ENCODE results near the gene AQP1. TPM values are rescaled to one million over a fixed set of nuclear protein-coding genes. Genes with fewer than 3 reads are reported as not detected.

Gene AQP1
- 121 TPM for total RNA-seq (ENCODE audit: insufficient read depth, low replicate concordance)

DNA sequence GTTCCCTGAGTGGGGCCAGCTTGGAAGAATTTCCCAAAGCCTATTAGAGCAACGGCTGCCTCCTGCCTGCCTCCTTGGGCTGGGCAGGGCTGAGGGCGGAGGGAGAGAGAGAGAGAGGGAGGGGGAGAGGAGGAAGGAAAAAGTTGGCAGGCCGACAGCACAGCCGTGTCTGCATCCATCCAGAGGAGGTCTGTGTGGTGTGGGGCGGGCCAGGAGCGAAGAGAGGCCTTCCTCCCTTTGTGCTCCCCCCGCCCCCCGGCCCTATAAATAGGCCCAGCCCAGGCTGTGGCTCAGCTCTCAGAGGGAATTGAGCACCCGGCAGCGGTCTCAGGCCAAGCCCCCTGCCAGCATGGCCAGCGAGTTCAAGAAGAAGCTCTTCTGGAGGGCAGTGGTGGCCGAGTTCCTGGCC is at the start of gene AQP1:
Gene AQP1, plus strand, starts transcription at position 293 of the 409 bp plus-strand sequence. Its CDS starts 57 bp downstream, at position 350.
- DNase-seq (ENCODE audit: low spot score), result peak; percentile 99

DNA sequence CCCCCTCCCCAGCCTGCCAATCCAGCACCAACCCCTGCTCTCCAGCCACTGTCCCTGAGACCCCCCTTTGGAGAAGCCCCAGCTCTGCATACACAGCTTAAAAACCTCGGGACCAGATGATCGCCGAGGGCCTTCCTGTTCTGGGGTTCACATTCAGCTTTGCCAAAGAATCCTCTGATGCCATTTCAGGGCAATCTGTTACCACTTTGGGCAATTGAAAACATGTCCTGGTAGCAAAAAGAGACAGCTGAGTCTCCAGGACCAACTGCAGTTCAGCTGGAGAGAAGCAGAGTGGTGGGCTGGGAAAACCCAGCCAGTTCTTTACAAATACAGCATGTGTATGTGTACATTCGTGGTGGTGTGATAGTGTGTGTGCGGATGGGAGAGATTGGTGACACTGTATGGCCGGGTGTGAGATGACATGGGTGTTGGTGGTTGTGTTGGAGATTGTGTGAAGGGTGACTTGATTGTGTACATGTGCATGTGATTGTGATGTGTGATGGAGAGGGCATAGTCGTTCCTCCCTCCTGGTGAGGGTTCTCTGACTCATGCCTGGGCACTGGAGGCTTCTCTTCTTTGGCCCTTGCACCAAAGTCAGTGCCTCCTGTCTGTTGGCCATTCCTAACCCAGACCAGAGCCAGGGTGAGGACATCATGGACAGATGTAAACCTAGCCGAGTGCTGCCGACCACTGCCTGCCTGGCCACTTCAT is 48.5 kb upstream of the AQP1 start:
- DNase-seq (ENCODE audit: low spot score), result no peak

DNA sequence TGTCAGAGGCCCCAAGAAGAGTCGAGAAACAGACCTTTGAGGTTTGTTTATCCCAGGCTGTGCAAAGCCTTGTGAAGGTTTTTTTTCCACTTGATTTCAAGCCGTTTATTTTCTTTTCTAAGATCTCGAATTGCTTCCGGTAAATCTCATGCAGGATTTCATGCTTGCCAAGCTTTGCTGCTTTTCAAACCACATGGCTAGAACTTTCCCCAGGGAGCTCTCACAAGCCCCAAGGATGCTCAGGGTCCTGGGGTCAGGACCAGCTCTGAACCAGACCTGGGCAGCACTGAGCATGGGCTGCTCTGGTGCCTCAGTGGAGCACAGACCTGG is 48.0 kb upstream of the AQP1 start:
- DNase-seq (ENCODE audit: low spot score), result peak; percentile 39

DNA sequence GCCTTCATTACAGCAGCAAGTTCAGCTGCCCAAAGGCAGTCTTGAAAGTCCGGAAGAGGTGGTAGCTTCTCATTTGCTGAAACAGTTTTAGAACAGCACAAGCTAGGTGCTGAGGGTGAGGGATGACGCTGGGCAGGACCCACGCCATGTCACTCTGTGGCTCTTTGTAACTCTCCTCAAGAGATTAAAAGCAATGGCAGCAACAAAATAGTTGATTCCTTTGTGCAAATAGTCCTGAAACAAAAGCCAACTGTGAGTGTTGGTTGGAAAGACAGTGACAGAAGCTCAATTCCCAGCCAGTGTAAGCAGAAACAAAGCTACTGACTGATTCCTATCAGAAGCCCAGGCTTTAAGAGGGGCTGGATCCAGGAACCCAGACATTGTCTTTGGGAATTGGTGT is 47.6 kb upstream of the AQP1 start:
- DNase-seq (ENCODE audit: low spot score), result no peak

DNA sequence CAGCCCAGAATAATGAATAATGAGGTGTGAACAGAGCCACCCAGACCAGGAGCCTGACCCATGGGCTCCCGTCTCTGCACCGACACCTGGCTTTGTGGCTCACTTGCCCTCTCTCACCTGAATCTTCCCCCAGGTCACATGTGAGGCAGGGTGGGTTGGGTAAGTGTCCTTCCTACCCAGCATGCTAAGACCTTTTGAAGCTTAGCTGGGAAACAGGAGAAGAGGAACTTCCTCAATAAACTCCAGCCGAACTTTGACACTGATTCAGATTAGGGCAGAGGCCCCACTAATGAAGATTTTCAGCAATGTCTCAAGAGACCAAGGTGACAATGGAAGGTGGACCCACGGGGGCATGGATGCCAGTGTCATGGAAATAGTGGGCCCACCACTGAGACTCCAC is 46.6 kb upstream of the AQP1 start:
- DNase-seq (ENCODE audit: low spot score), result no peak

DNA sequence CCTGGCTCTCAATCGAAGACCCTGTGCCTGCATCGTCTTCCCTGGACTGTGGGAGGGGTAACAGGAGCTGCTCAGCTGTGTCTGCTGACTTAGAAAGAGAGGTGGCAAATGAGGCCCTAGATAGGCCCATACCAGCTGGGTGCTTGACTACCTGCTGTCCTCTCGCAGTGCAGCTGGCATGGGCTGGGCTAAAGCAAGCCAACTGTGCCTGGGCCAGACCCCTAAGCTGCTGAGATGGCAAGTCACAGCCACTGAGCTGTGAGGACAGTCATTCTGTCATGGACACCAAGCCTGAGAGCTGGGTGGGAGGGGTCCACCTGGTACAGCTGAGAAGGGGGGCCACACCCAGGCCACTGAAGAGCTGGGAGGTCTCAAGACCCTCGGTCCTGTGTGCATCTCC is 45.8 kb upstream of the AQP1 start:
- no peak for DNase-seq (ENCODE audit: low spot score)

DNA sequence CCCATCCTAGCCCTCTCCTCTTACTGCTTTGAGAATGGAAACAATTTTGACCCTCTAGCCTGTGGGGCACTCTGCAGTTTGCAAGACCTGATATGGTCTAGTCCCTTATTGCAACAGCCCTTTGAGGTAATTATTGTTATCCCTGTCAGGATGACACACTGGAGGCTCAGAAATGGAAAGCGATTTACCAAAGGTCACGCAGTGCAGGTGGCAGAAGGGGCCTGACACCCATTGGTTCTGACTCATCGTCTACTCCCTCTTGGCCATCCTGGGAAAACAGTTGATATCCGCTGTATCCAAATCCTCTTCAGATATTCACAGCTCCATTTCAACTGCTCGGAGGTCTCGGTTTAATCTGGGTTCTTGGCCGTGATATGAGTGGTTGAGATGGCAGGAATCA is 44.7 kb upstream of the AQP1 start:
- no peak for DNase-seq (ENCODE audit: low spot score)

DNA sequence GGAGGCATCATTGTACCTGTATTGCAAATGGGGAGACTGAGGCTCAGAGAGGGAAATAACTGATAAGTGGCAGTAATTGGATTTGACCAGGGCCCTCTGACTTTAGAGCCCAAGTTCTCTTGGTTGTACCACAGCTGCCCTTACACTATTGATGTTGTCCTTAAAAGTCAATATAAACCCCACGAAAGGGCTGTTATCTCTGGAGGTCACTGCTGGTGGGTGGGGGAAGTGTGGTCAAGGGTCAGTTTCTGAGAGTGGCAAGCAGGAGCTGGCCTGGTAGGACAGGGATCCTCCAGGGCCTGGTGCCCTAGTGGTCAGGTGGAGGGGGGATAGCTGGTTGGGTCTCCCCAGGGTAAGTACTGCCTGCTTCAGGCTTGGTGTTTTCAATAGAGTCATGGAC is 44.2 kb upstream of the AQP1 start:
- no peak for DNase-seq (ENCODE audit: low spot score)

DNA sequence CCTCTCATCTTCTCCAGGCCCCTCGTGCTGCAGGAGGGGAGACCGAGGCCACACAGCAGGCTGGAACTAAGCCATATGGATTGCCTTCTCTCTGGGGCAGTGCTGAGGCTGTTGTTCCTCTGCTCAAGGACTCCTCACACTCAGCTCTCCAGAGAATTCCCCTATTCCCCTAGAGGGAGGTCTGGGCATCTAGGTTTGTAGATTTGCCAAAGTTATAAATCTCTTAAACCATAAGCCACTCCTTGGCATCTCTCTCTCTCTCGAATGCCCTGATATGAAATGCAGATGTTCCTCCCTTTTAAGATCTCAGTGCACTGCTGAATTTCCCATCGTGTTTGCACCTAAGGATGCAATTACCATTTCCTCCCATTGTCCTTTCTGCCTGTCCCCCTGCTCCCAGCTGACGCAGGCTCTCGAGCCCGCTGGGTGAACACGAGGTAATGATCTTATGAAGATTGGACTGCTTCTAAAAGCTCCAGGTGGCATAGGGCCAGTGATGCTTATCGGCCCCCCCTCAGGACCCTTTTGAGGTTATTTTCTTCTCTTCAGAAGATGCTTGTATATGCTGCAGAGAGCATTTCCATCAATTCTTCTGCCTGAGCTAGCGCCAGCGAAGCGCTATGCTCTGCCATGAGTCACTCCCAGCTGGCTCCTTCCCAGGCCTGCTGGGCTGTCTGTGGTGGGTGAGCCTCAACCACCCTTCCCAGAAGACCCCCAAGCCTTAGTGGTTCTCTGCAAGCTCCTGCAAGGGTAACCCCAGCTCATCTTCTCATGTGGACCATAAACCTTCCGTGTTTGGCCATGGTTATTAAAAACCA is 41.6 kb upstream of the AQP1 start:
- peak; percentile 62 for DNase-seq (ENCODE audit: low spot score)

DNA sequence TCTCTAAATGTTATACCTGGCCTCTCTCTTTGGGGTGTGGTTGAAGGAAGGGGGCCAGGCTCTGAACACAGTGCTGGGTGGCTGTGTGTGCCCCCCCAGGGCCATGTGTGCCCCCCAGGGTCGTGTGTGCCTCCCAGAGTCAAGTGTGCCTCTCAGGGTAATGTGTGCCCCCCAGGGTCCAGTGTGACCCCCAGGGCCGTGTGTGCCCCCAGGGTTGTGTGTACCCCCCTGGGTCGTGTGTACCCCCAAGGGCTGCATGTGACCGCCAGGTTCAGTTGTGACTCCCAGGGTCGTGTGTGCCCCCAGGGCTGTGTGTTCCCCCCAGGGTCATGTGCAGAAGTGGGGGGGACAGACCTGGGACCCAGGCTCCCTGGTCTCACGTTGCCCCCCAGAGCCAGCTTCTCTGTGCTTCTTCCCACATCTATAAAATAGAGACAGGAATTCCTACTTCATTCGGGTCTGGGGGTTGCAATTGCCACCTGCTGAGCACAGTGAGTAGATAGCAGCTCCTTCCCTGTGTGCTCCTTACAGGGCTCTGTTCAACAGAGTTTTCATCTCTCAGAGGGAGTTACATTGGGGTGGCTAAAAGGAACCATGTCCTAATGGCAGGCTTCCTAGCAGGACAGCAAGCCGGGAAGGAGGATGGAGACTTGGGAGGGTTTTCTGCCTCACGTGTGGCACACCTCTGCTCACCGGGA is 40.7 kb upstream of the AQP1 start:
- no peak for DNase-seq (ENCODE audit: low spot score)

DNA sequence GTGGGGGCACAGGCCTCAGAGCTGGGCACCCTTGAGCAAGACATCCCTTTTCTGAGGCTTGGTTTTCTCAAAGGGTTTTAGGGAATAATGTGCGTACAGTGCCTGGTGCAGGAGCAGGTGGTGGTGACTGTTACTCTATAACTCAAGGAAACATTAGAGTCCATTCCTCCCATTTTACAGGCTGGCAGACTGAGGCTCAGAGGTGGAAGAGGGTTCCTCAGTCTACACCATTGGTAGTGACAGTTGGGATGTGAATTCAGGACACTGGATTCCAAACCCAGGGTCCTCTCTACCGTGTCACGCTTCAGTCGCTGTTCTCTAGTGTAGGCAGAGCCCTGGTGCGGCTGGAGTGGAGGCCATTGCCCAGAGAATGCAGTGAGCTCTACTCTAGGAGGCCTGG is 40.0 kb upstream of the AQP1 start:
- DNase-seq (ENCODE audit: low spot score), result no peak

DNA sequence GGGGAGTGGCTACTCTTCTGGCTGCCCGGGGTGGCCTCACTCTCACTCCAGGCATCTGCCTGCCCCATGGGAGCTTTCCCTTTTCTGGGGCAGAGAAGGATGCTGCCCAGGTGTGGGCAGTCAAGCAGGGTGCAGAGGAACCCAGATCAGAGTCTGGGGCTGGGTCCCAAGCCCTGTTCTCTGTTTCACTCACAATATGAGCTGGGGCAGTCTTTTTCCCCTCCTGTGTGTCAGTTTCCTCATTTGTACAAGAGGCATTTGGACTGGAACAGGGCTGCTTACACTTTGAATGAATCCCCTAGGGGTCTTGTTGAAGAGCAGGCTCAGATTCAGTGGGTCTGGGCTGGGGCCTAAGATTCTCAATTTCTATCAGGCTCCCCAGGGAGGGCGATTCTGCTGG is 38.4 kb upstream of the AQP1 start:
- no peak for DNase-seq (ENCODE audit: low spot score)

DNA sequence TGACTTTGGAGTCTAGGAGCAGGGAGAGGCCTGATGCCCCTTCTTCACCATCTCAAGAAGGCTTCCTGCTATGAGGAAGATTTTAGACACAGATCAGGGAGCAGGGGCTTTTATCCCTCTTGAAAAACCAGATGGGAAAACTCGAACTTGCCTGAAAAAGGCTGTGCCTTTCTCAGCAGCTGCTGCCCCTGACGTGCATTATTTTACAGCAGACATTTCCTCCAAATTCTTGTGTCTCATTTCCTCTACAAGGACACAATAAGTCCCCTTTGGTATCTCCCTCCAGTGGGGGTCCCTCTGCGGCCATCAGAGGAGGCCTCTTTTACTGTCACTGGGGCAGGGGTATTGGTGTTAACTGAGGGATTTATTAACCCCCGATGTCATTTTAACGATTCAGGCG is 38.0 kb upstream of the AQP1 start:
- DNase-seq (ENCODE audit: low spot score), result no peak

DNA sequence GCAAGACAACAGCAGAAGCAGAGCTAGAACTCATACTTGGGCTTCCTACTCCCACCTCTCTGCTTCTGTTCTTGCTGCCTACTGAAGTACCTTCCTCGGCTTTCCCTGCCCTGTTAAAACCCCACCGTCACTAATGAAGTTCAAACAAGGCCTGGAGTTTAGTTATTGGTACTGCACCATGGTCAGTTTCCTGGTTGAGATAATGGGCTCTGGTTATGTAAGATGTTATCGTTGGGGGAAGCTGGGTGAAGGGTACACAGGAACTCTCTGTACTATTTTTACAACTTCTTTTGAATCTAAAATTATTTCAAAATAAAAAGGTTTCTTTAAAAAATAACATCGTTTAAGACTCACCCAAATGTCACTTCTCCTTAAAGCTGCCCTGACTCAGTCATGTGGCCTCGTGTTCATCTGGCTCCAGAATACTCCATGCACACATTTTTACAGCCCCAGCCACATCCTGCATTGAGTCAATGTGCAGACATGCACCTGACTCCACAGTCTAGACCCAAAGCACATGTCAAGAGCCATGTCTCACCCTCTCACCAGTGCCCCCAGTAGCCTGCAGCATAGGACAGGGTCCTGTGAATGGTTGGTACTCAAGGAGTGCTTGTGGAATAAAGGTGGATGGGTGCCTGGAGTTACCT is 36.9 kb upstream of the AQP1 start:
- no peak for DNase-seq (ENCODE audit: low spot score)

DNA sequence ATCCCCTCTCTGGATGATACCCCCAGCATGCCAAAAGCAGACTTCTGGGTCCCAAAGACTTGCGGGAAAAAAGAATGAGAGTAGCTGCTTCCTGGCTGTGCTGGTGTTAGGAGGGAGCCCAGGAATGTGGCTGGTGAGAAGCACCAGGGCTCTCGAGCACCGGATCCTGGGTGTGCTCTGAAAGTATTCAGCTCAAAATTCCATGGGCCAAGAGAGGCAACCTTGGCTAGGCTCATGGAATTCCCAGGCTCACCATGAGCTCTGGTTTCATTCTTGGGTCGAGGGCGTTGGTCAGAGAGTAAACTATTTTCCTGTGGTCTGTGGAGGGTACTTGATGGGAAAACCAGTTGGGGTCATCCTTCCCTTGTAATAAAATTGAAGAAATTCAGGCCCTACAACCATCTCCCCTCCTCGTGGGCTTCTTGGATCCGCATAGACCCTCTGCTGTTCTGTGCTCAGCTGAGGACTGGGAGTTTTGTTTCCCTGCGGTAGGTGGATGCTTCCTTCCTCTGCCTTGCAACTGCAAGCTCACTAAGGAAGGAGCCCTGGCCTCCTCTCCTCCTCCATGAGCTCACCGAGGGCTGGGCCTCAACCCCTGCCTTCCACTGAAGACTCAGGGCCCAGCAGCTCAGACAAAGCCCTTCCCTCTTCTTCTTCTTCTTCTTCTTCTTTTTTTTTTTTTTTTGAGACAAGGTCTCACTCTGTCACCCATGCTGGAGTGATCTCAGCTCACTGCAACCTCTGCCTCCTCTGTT is 34.5 kb upstream of the AQP1 start:
- peak; percentile 33 for DNase-seq (ENCODE audit: low spot score)

DNA sequence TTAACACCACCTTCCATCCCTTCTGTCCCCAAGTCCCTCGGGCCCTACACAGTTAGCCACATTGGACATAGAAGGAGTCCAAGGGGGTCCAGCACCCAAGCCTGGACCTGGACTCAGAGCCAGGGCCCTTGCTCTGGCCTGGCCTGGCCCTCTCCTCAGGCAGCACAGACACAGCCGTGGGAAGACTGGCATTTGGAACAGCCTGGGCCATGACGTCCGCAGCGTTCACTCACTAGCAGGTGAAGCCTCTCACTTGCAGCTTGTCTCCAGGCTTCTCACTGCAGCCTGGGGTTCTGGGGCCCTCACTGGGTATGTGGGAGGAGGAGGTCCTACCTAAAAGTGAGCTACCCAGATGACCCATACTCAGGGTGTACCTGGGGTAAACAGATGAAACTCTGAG is 33.7 kb upstream of the AQP1 start:
- no peak for DNase-seq (ENCODE audit: low spot score)

DNA sequence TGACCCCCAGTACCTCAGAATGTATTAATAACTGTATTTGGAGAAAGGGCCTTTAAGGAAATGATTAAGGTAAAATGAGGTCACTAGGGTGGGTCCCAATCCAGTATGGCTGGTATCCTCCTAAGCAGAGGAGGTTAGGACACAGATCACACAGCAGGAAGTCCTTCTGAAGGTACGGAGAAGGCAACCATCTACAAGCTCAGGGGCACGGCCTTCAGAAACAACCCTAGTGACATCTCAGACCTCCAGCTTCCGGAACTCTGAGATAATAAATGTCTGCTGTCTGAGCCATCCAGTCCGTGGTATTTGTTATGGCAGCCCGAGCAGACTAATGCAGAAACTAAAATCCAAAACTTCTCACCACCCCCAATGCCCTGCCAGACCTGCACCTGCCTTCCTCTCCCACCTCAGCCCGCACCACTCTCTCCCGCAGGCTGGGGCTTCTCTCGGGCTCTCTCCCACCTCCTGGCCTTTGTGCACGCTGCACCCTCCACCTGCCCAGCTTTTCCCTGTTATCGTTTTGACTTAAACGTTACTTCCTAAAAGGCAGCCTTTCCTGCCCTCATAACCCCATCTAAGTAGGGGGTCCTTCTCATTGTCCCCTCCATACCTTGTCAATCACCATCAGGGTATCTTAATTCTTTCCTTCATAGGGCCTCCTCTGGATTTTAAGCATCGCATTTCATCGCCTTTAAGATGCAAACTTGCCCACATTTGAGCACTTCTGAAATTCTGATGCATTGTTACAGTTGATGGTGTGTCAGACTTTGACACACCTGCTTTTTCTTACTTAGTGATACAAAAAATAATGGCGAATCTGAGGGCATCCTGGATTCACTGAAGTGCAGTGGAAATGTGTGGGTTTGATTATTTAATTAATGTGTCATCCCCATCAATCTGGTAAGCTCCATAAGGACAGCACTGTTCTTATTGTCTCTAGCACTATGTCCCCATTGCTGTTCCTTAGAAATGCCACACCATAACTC is 32.2 kb upstream of the AQP1 start:
- DNase-seq (ENCODE audit: low spot score), result no peak

DNA sequence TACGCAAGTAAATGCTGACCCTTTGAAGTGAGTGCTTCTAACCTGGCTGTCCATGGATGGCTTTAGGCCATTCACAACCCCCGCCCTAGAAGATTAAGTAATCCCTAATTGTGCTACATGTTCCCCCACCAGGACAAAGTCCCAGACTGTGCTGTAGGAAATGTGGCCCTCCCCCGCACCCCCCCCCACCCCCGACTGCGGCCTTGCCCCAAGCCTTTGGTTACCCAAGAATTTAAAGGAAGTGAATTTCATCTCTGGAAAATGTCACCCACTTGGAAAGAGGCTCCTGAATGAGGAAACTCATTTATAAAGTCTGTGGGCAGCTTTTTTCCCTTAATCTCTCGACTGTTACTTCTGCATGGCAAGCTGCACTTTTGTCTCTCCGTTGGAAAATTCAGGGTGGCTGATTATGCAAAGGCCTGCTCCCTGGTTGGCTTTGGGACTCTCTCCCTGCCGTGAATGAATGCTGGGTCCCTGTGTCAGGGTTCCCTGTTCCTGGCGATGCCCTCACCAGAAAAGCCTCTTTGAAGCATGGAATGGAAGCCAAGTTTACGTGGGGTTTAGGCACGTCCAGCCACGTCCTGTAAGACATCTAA is 31.4 kb upstream of the AQP1 start:
- peak; percentile 56 for DNase-seq (ENCODE audit: low spot score)

DNA sequence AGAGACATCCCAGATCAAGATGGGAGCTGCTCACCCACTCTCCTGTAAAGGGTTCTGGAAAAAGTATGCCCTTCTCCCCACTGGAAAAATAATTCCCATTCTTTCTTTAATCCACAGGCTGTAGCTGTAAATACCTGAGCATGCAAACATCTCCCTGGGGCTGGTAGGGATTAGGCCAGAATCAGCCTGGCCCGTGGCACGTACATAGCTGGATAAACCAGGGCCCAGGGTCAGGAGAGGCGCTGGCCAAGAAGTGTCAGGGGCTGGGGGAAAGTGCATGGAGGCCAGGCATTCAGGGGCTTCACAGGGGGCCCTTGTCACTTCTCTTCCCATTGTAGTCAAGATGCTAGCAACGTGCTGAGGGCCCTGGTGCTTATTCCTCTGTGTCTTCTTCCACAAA is 30.7 kb upstream of the AQP1 start:
- peak; percentile 30 for DNase-seq (ENCODE audit: low spot score)

DNA sequence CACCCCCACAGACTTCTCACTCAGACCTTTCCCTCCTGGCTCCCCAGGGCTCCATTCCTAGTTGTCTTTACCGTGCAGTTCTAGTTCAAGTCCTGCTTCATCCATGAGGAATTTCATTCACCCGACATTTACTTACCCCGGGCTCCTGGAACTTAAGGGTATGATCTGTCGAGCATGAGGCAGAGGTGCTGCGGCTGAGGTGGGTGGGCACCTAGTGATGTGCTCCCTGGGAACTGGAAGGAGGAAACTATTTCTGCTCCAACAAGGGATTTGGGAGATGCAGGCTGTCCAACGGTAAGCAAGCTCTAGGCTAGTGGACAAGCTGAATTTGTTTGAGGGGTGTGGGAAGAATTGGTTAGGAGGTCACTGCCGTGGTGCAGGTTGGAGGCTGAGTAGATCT is 30.2 kb upstream of the AQP1 start:
- no peak for DNase-seq (ENCODE audit: low spot score)

Measured in umbilical cord (tissue), 2 donors.